HG03520 (cell line): ENCODE data around the gene TRNAU1AP.
"Not testable (repeated sequence)": the region's sequence is repeated elsewhere in the genome, so short reads cannot be mapped to it uniquely, and the experiment has no call there.

Experiments
- ATAC-seq: cut with Tn5 transposase; IDR thresholded peaks from one replicate; pipeline ENCODE4 v1.9.1; 2021; ENCODE audit warnings: mild to moderate bottlenecking, moderate library complexity; ENCODE audit not compliant: unreplicated experiment

The TRNAU1AP gene

GRCh38 chr1:28521502-28522164, 31.3 kb upstream of the TRNAU1AP start:
- no peak for ATAC-seq

- not testable (repeated sequence) for ATAC-seq
Observed at GRCh38 chr1:28522537-28522936, 30.3 kb upstream of the TRNAU1AP start.

GRCh38 chr1:28525002-28525642, 27.8 kb upstream of the TRNAU1AP start:
- not testable (repeated sequence) for ATAC-seq

GRCh38 chr1:28526886-28527285, 26.0 kb upstream of the TRNAU1AP start:
- ATAC-seq: no peak

- no peak for ATAC-seq
Observed at GRCh38 chr1:28530456-28530855, 22.4 kb upstream of the TRNAU1AP start.

GRCh38 chr1:28534671-28535070, 18.2 kb upstream of the TRNAU1AP start:
- ATAC-seq: no peak

- no peak for ATAC-seq
Observed at GRCh38 chr1:28535180-28535579, 17.7 kb upstream of the TRNAU1AP start.

- no peak for ATAC-seq
Observed at GRCh38 chr1:28537457-28538199, 15.3 kb upstream of the TRNAU1AP start.

- no peak for ATAC-seq
Observed at GRCh38 chr1:28538286-28538685, 14.6 kb upstream of the TRNAU1AP start.

GRCh38 chr1:28540651-28541050, 12.2 kb upstream of the TRNAU1AP start:
- ATAC-seq: no peak

- ATAC-seq: not testable (repeated sequence)
Observed at GRCh38 chr1:28541414-28542015, 11.4 kb upstream of the TRNAU1AP start.

GRCh38 chr1:28545246-28545628, 7.6 kb upstream of the TRNAU1AP start:
- no peak for ATAC-seq

- no peak for ATAC-seq
Observed at GRCh38 chr1:28548318-28548717, 4.6 kb upstream of the TRNAU1AP start.

- no peak for ATAC-seq
Observed at GRCh38 chr1:28551381-28551780, 1.5 kb upstream of the TRNAU1AP start.

GRCh38 chr1:28560886-28561285, 8.0 kb downstream of the TRNAU1AP start:
- no peak for ATAC-seq

GRCh38 chr1:28564310-28564709, 11.4 kb downstream of the TRNAU1AP start:
- no peak for ATAC-seq

- no peak for ATAC-seq
Observed at GRCh38 chr1:28565040-28565439, 12.2 kb downstream of the TRNAU1AP start.

GRCh38 chr1:28565726-28566125, 12.8 kb downstream of the TRNAU1AP start:
- ATAC-seq: no peak

- ATAC-seq: no peak
Observed at GRCh38 chr1:28566931-28567330, 14.0 kb downstream of the TRNAU1AP start.

- ATAC-seq: no peak
Observed at GRCh38 chr1:28571911-28572310, 19.0 kb downstream of the TRNAU1AP start.

GRCh38 chr1:28572891-28573290, 20.0 kb downstream of the TRNAU1AP start:
- not testable (repeated sequence) for ATAC-seq

GRCh38 chr1:28573564-28573963, 20.7 kb downstream of the TRNAU1AP start:
- ATAC-seq: no peak
